Ovary (tissue), 3 donors: ENCODE data around the gene USP9X.

Experiments used
- EP300 ChIP-seq: sonication (generic); formaldehyde crosslinking; IDR thresholded peaks from one replicate; pipeline ENCODE4 v1.6.1; 2017; ENCODE audit warnings: antibody characterized with exemption
- POLR2A ChIP-seq: fragments of 450-650 bp; IDR thresholded peaks from one replicate; pipeline ENCODE4 v1.6.1; 2017; ENCODE audit warnings: antibody characterized with exemption, mild to moderate bottlenecking, moderate library complexity
- TF ChIP-seq, protein P1 (sequence below), 3 donors: fragments of 450-650 bp in 2 of 3; fragments of 200-600 bp in 1 of 3; IDR thresholded peaks; one replicate each; pipeline versions ENCODE4 v1.5.1 to v1.8.0; 2016 to 2022; ENCODE audit warnings: antibody characterized with exemption in 3 of 3, mild to moderate bottlenecking in 1 of 3
- donor health status: DM: no; HTN: no; CAD: no.

DNA sequence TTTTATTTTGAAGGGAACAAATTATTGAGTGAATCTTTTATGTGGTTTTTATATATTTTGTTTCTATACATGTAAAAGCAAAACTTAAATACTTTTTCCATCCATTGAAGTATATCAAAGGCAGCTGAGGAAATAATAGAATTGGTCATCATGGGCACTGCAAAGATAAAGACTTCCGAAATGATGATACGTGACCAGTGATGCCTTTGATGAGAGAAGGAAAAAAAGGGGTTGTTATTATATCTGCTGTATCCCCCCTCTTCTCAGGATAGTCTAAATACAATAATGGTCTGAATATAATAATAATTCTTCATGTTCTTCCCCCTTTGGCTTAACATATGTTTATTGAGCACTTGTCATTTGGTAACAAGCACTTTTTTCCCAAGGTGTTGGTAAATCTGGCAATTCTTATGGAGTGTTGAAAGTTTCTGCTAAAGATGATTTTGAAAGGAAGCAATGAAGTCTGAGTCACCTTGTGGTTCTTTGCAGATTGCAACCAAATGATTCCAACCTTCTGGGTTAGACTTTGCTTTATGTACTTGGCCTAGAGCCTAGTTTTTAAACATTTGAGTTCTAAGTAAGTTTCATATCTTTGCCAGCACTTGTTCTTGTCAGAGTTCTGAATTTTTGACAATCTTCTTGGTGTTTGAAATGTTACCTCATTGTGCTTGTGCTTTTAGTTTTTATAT is 60.8 kb downstream of the USP9X start:
- TF ChIP-seq, protein P1, sequence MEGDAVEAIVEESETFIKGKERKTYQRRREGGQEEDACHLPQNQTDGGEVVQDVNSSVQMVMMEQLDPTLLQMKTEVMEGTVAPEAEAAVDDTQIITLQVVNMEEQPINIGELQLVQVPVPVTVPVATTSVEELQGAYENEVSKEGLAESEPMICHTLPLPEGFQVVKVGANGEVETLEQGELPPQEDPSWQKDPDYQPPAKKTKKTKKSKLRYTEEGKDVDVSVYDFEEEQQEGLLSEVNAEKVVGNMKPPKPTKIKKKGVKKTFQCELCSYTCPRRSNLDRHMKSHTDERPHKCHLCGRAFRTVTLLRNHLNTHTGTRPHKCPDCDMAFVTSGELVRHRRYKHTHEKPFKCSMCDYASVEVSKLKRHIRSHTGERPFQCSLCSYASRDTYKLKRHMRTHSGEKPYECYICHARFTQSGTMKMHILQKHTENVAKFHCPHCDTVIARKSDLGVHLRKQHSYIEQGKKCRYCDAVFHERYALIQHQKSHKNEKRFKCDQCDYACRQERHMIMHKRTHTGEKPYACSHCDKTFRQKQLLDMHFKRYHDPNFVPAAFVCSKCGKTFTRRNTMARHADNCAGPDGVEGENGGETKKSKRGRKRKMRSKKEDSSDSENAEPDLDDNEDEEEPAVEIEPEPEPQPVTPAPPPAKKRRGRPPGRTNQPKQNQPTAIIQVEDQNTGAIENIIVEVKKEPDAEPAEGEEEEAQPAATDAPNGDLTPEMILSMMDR (IDR thresholded peaks at IDR 0.05) = no peak
- TF ChIP-seq EP300 = no peak
- TF ChIP-seq POLR2A = no peak
